Vagina (tissue), 2 donors: Measurements from ENCODE around the gene PAX6. TPM values are rescaled to one million over a fixed set of nuclear protein-coding genes. Genes with fewer than 3 reads are reported as not detected.
"Not testable (repeated sequence)": the region's sequence is repeated elsewhere in the genome, so short reads cannot be mapped to it uniquely, and the experiment has no call there.

Source experiments
- DNase-seq, 2 donors: peaks; one replicate each; pipeline ENCODE4 v3.0.0-alpha.2; 2017; ENCODE audit errors: extremely low spot score in 2 of 2
- H3K27ac ChIP-seq: fragments of 200-600 bp; sonication (generic); one replicate; pipeline ENCODE4 v1.5.1; 2019
- H3K27me3 ChIP-seq: fragments of 200-600 bp; sonication (generic); one replicate; pipeline ENCODE4 v1.5.1; 2019
- H3K36me3 ChIP-seq, 2 donors: fragments of 200-600 bp; sonication (generic); one replicate each; pipeline ENCODE4 v1.5.1; 2017 to 2019
- H3K4me1 ChIP-seq: fragments of 200-600 bp; sonication (generic); one replicate; pipeline ENCODE4 v1.5.1; 2019
- H3K4me3 ChIP-seq, 2 donors: fragments of 200-600 bp; sonication (generic); 1 replicate in 1 of 2; 2 replicates in 1 of 2; pipeline ENCODE4 v1.5.1; 2016 to 2019
- H3K9me3 ChIP-seq: fragments of 200-600 bp; sonication (generic); one replicate; pipeline ENCODE4 v1.5.1; 2019
- CTCF ChIP-seq, 3 experiments: fragments of 450-650 bp in 2 of 3; fragments of 200-600 bp in 1 of 3; sonication (generic) in 1 of 3; IDR thresholded peaks; one replicate each; pipeline ENCODE4 v1.5.1; 2017 to 2019; ENCODE audit warnings: antibody characterized with exemption in 3 of 3, mild to moderate bottlenecking in 2 of 3, moderate library complexity in 2 of 3
- POLR2A ChIP-seq, 2 donors: fragments of 450-650 bp; IDR thresholded peaks; one replicate each; pipeline ENCODE4 v1.6.1; 2017; ENCODE audit warnings: antibody characterized with exemption in 2 of 2, mild to moderate bottlenecking in 2 of 2, moderate library complexity in 2 of 2
- POLR2AphosphoS5 ChIP-seq, 2 donors: sonication (generic); formaldehyde crosslinking; IDR thresholded peaks; one replicate each; pipeline ENCODE4 v1.9.0; 2017; ENCODE audit warnings: antibody characterized with exemption in 2 of 2, mild to moderate bottlenecking in 2 of 2, low read depth in 1 of 2; ENCODE audit not compliant: insufficient read depth in 1 of 2
- intact Hi-C: fragments of 100-400 bp; cut with DNase I; formaldehyde crosslinking; loops from one replicate; pipeline ENCODE4 v1.15.1; 2023
- total RNA-seq: library from RNA; depleted of rRNA; stranded (reverse); fragments of >200 nt; gene quantifications from one replicate; pipeline ENCODE4 v1.2.3, GENCODE V29; 2016

The PAX6 gene
- total RNA-seq, 1 donor from 2014 or later: not detected

DNA sequence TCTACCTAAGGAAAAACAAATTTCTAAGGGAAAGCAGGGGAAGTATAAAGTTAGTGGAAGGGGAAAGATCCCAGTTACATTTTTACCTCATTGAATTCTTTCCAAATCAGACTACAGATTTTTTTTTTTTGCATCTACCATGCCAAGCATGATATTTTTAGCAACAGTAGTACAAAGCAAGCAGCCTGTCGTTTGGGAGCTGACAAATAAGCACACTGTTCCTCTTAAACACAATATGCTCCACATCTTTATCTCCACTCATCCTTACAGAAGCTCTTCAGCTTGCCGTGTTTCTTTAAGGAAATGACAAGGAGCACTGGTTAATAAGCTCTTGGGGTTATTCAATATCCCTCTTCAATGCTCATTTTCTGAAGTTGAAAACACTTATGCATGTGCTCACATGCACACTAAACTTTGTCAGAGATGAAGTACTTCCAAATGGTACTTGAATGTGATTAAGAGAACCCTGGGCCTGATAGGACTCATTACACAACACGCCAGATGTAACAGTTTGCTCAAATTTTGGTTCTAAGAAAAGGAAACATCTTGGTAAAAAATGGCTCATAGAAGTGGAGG, 53.8 kb downstream of the PAX6 start:
- H3K9me3 ChIP-seq: no peaks in the 10 kb centered on the region
- H3K4me3 ChIP-seq: no peak overlapping the region
- no peaks in the 10 kb centered on the region for H3K4me1 ChIP-seq
- H3K27me3 ChIP-seq: no peaks in the 10 kb centered on the region
- intact Hi-C loops: no loop called here
- DNase-seq: no peak
- no peaks in the 10 kb centered on the region for H3K36me3 ChIP-seq
- H3K27ac ChIP-seq: no peak overlapping the region
- TF ChIP-seq POLR2AphosphoS5 (IDR thresholded peaks at IDR 0.05; ENCODE audit: insufficient read depth in 1 of 2, low read depth in 1 of 2) (no peak), CTCF (IDR thresholded peaks at IDR 0.05) (no peak), POLR2A (IDR thresholded peaks at IDR 0.05) (no peak)

DNA sequence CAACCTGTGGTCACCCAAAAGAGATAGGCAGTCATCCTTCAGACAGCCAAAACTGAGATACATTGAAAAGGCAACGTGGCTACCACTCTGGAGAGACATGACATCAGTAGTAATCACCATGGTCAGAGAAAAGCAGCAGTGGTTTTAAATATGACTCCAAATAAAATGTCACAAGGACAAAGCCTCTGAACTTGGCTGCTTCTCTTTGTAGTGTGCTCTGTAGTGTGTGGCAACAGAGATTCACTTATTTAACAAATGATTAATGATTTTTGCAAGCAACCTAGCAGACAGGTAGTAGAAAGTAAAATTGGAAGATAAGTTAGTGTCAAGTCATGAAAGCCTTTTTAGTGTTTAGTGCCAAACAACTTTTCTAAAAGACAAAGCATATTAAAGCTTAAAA, 63.5 kb downstream of the PAX6 start:
- no peaks in the 10 kb centered on the region for H3K9me3 ChIP-seq
- no peak for TF ChIP-seq CTCF (IDR thresholded peaks at IDR 0.05)
- TF ChIP-seq POLR2A (IDR thresholded peaks at IDR 0.05): no peak
- no peak for TF ChIP-seq POLR2AphosphoS5 (IDR thresholded peaks at IDR 0.05; ENCODE audit: insufficient read depth in 1 of 2, low read depth in 1 of 2)
- no peaks in the 10 kb centered on the region for H3K4me1 ChIP-seq
- no peak overlapping the region for H3K27ac ChIP-seq
- no peaks in the 10 kb centered on the region for H3K27me3 ChIP-seq
- no peak for DNase-seq
- no peaks in the 10 kb centered on the region for H3K36me3 ChIP-seq
- intact Hi-C loops: no loop called here
- no peak overlapping the region for H3K4me3 ChIP-seq

DNA sequence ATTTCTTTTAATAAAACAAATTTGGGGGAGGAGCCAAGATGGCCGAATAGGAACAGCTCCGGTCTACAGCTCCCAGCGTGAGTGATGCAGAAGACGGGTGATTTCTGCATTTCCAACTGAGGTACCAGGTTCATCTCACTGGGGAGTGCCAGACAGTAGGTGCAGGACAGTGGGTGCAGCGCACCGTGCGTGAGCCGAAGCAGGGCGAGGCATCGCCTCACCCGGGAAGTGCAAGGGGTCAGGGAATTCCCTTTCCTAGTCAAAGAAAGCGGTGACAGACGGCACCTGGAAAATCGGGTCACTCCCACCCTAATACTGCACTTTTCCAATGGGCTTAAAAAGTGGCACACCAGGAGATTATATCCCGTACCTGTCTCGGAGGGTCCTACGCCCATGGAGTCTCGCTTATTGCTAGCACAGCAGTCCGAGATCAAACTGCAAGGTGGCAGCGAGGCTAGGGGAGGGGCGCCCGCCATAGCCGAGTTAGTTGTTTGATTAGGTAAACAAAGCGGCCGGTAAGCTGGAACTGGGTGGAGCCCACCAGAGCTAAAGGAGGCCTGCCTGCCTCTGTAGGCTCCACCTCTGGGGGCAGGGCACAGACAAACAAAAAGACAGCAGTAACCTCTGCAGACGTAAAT, 70.3 kb downstream of the PAX6 start:
- DNase-seq, H3K4me3 ChIP-seq, H3K9me3 ChIP-seq, H3K36me3 ChIP-seq, H3K4me1 ChIP-seq, H3K27me3 ChIP-seq, intact Hi-C loops, H3K27ac ChIP-seq: not testable (repeated sequence)

DNA sequence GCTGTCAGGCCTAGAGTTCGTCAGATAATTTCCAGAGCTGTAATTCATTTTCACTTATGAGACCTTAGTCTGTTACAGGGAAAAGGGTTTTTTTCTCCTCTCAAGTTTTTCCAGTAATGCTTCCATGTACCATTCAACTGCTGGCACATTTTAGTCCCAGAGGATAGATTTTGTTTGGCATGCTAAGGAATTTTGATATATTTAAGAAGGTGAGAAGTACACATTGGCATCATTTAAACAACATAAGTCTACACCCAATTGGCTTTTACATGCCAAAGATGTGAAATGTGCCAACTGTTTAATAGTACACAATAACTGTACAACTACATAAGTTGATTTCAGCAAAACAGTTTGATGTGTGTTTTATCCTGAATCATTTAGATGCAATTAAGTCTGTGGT, 71.0 kb downstream of the PAX6 start:
- Histone ChIP-seq H3K27me3 (no peaks in the 10 kb centered on the region), H3K4me1 (no peaks in the 10 kb centered on the region), H3K27ac (no peak overlapping the region), H3K4me3 (no peak overlapping the region), H3K36me3 (no peaks in the 10 kb centered on the region), H3K9me3 (no peaks in the 10 kb centered on the region)
- no peak for TF ChIP-seq POLR2AphosphoS5 (IDR thresholded peaks at IDR 0.05; ENCODE audit: insufficient read depth in 1 of 2, low read depth in 1 of 2)
- no peak for TF ChIP-seq CTCF (IDR thresholded peaks at IDR 0.05)
- no peak for TF ChIP-seq POLR2A (IDR thresholded peaks at IDR 0.05)
- intact Hi-C loops: no loop called here
- no peak for DNase-seq
